Small intestine (tissue), 7 donors: ENCODE results near the gene ZNF664. TPM values are rescaled to one million over a fixed set of nuclear protein-coding genes. Genes with fewer than 3 reads are reported as not detected.
A peak's percentile ranks its signal among the peaks of the same experiment; 100 is the strongest.

ENCODE experiments used
- DNase-seq, 2 donors: peaks; one replicate each; pipeline versions ENCODE4 v3.0.0 to v3.0.0-alpha.2; 2013
- FAIRE-seq: peaks from 2 replicates; lab custom pipeline; 2012; peaks lifted over from hg19 to GRCh38; lab: Jason Lieb, UNC
- H3K27ac ChIP-seq, 3 donors: one replicate each; pipeline ENCODE4 v1.5.1; 2013; ENCODE audit warnings: low read length in 2 of 3, mild to moderate bottlenecking in 2 of 3, control low read depth in 1 of 3, inconsistent platforms in 1 of 3, low read depth in 1 of 3, moderate library complexity in 1 of 3
- H3K27me3 ChIP-seq, 3 donors: one replicate each; pipeline ENCODE4 v1.6.1; 2013; ENCODE audit warnings: low read length in 3 of 3, inconsistent platforms in 1 of 3; ENCODE audit not compliant: control insufficient read depth in 3 of 3, insufficient read depth in 3 of 3
- H3K36me3 ChIP-seq, 3 donors: one replicate each; pipeline ENCODE4 v1.6.1; 2013; ENCODE audit warnings: low read length in 3 of 3, inconsistent platforms in 1 of 3, low read depth in 1 of 3, mild to moderate bottlenecking in 1 of 3, moderate library complexity in 1 of 3; ENCODE audit not compliant: control insufficient read depth in 3 of 3, insufficient read depth in 2 of 3
- H3K4me1 ChIP-seq, 3 donors: one replicate each; pipeline ENCODE4 v1.6.1; 2013; ENCODE audit warnings: low read length in 2 of 3, inconsistent platforms in 1 of 3, low read depth in 1 of 3, mild to moderate bottlenecking in 1 of 3, moderate library complexity in 1 of 3; ENCODE audit not compliant: control insufficient read depth in 3 of 3, insufficient read depth in 2 of 3
- H3K4me3 ChIP-seq, 3 donors: one replicate each; pipeline ENCODE4 v1.5.1; 2013; ENCODE audit warnings: low read length in 3 of 3, control low read depth in 1 of 3, inconsistent platforms in 1 of 3, low read depth in 1 of 3, mild to moderate bottlenecking in 1 of 3, moderate library complexity in 1 of 3
- H3K9me3 ChIP-seq, 2 donors: one replicate each; pipeline ENCODE4 v1.6.1; 2013; ENCODE audit warnings: low read depth in 1 of 2, low read length in 1 of 2; ENCODE audit not compliant: control insufficient read depth in 2 of 2, insufficient read depth in 1 of 2
- WGBS, 3 donors: extraction: QIAGEN DNeasy Blood & Tissue Kit; methylation state at CpG; one replicate each; pipeline ENCODE4 v1.1.7; 2013; 5-methylcytosine and 5-hydroxymethylcytosine counted together
- polyA plus RNA-seq, 4 donors: library from polyadenylated mRNA; stranded (reverse) in 3 of 4; unstranded in 1 of 4; fragments of 200-250 nt in 3 of 4; fragments of 120-200 nt in 1 of 4; gene quantifications; one replicate each; pipeline versions ENCODE4 v1.2.1 to v1.2.3, GENCODE V29; 2013
- donor health status: healthy with polysubstance abuse.
- donor health status: control.
- donor health status: control.
- donor health status: Bipolar disorder and iron deficiency.
- donor health status: healthy.

Gene ZNF664
- polyA plus RNA-seq, 4 donors: 59.9 to 147 (median 92.4) TPM

GRCh38 chr12:124006846-124007713, 34.1 kb downstream of the ZNF664 start:
- peaks cover 0 to 39% (median 0%) of the 10 kb centered on the region in 3 donors for H3K4me1 ChIP-seq
- H3K9me3 ChIP-seq: no peaks in the 10 kb centered on the region
- WGBS, 3 donors: 70 to 73% (median 72%) methylated on average over 14 of the region's 14 CpGs
- no peak overlapping the region for H3K27ac ChIP-seq
- H3K4me3 ChIP-seq: no peak overlapping the region
- H3K36me3 ChIP-seq: peaks cover 10 to 53% (median 17%) of the 10 kb centered on the region in 3 donors
- FAIRE-seq (no peak), DNase-seq (peak in 1 of 2 donors; percentile 57)
- H3K27me3 ChIP-seq: no peaks in the 10 kb centered on the region

GRCh38 chr12:124007826-124008570, 35.0 kb downstream of the ZNF664 start:
- Histone ChIP-seq H3K36me3 (peaks cover 13 to 53% (median 23%) of the 10 kb centered on the region in 3 donors), H3K4me3 (no peak overlapping the region), H3K27me3 (no peaks in the 10 kb centered on the region), H3K4me1 (peaks cover 0 to 38% (median 0%) of the 10 kb centered on the region in 3 donors), H3K9me3 (no peaks in the 10 kb centered on the region), H3K27ac (no peak overlapping the region)
- WGBS, 3 donors: 55 to 64% (median 59%) methylated on average over 9 of the region's 9 CpGs
- no peak for FAIRE-seq
- no peak for DNase-seq

- DNase-seq (no peak), FAIRE-seq (no peak)
- 84 to 96% (median 88%) methylated on average over 3 of the region's 3 CpGs for WGBS, 3 donors
- no peaks in the 10 kb centered on the region for H3K9me3 ChIP-seq
- peaks cover 0 to 38% (median 0%) of the 10 kb centered on the region in 3 donors for H3K4me1 ChIP-seq
- H3K36me3 ChIP-seq: peaks cover 15 to 49% (median 23%) of the 10 kb centered on the region in 3 donors
- H3K4me3 ChIP-seq: no peak overlapping the region
- H3K27ac ChIP-seq: no peak overlapping the region
- no peaks in the 10 kb centered on the region for H3K27me3 ChIP-seq
Measured at GRCh38 chr12:124008595-124008994, 35.6 kb downstream of the ZNF664 start.

- 86 to 97% (median 88%) methylated on average over 6 of the region's 6 CpGs for WGBS, 3 donors
- no peak for DNase-seq
- Histone ChIP-seq H3K27ac (no peak overlapping the region), H3K4me3 (no peak overlapping the region), H3K9me3 (no peaks in the 10 kb centered on the region), H3K4me1 (peaks cover 0 to 40% (median 0%) of the 10 kb centered on the region in 3 donors), H3K27me3 (no peaks in the 10 kb centered on the region), H3K36me3 (peaks cover 20 to 42% (median 23%) of the 10 kb centered on the region in 3 donors)
- FAIRE-seq: no peak
Measured at GRCh38 chr12:124009781-124010180, 36.8 kb downstream of the ZNF664 start.

GRCh38 chr12:124010687-124011086, 37.7 kb downstream of the ZNF664 start:
- FAIRE-seq (no peak), DNase-seq (no peak)
- Histone ChIP-seq H3K4me3 (no peak overlapping the region), H3K9me3 (no peaks in the 10 kb centered on the region), H3K36me3 (peaks cover 20 to 44% (median 23%) of the 10 kb centered on the region in 3 donors), H3K27ac (peak overlapping the region in 1 of 3 donors; percentile 41), H3K27me3 (no peaks in the 10 kb centered on the region), H3K4me1 (peaks cover 0 to 38% (median 0%) of the 10 kb centered on the region in 3 donors)
- 84 to 88% (median 87%) methylated on average over 3 of the region's 3 CpGs for WGBS, 3 donors

GRCh38 chr12:124011435-124012115, 38.6 kb downstream of the ZNF664 start:
- Histone ChIP-seq H3K9me3 (no peaks in the 10 kb centered on the region), H3K4me3 (no peak overlapping the region), H3K27ac (peak overlapping the region in 1 of 3 donors; percentile 41), H3K27me3 (no peaks in the 10 kb centered on the region), H3K4me1 (peaks cover 0 to 33% (median 0%) of the 10 kb centered on the region in 3 donors), H3K36me3 (peaks cover 18 to 41% (median 24%) of the 10 kb centered on the region in 3 donors)
- WGBS, 3 donors: 60 to 80% (median 70%) methylated on average over 8 of the region's 8 CpGs
- no peak for FAIRE-seq
- peak in 1 of 2 donors; percentile 69 for DNase-seq

- DNase-seq: no peak
- Histone ChIP-seq H3K36me3 (peaks cover 18 to 36% (median 24%) of the 10 kb centered on the region in 3 donors), H3K9me3 (no peaks in the 10 kb centered on the region), H3K4me3 (no peak overlapping the region), H3K4me1 (peaks cover 0 to 26% (median 0%) of the 10 kb centered on the region in 3 donors), H3K27ac (no peak overlapping the region), H3K27me3 (no peaks in the 10 kb centered on the region)
- WGBS, 3 donors: 92 to 99% (median 94%) methylated on average over 7 of the region's 7 CpGs
- FAIRE-seq: no peak
Measured at GRCh38 chr12:124013073-124013472, 40.1 kb downstream of the ZNF664 start.
